HepG2 (cell line): ENCODE results near the gene FIBP. TPM values are rescaled to one million over a fixed set of nuclear protein-coding genes. Genes with fewer than 3 reads are reported as not detected.

Experiments used
- ATAC-seq: fragments of 200-7000 bp; cut with Tn5 transposase; 3 replicates; pipeline ENCODE4 v1.9.1; 2020; ENCODE audit warnings: mild to moderate bottlenecking, moderate library complexity
- BruUV-seq: library from RNA; stranded (reverse); fragments of 400-500 nt; replicated peaks from 2 replicates; lab custom pipeline; 2021; lab: Mats Ljungman, UMichigan
- CTCF ChIA-PET: fragments of 300-600 bp; formaldehyde crosslinking; extraction: SDS; loops from one replicate; lab custom pipeline; 2021; ENCODE audit warnings: low total read pairs, inconsistent platforms, low intra/inter-chr PET ratio; lab: Yijun Ruan, JAX
- POLR2A ChIA-PET: fragments of 350-600 bp; sonication (Branson Sonifier 250); formaldehyde crosslinking; loops from one replicate; lab custom pipeline; 2020; ENCODE audit warnings: antibody characterized with exemption, inconsistent platforms; lab: Yijun Ruan, JAX
- DNase-seq: peaks from one replicate; pipeline ENCODE4 v3.0.0-alpha.2; 2015; ENCODE audit warnings: low spot score
- FAIRE-seq: peaks from 3 replicates; lab custom pipeline; 2011; peaks lifted over from hg19 to GRCh38; lab: Jason Lieb, UNC
- H2AFZ ChIP-seq: one replicate; pipeline ENCODE4 v1.6.1; 2011; ENCODE audit warnings: low read length, inconsistent platforms
- H3K27ac ChIP-seq: fragments of 300-600 bp; 3 replicates; pipeline ENCODE4 v1.8.0; 2011; ENCODE audit warnings: mixed run types, mild to moderate bottlenecking, mixed read lengths, low read length, inconsistent platforms; ENCODE audit not compliant: insufficient read depth; ENCODE audit errors: extremely low read length
- H3K27me3 ChIP-seq, 2 experiments: fragments of 200-600 bp in 1 of 2; 2 replicates in 1 of 2; 3 replicates in 1 of 2; pipeline versions ENCODE4 v1.6.0 to v1.8.0; 2011; ENCODE audit warnings: low read length in 2 of 2, mild to moderate bottlenecking in 2 of 2, moderate library complexity in 2 of 2, inconsistent platforms in 1 of 2; ENCODE audit not compliant: insufficient read depth in 2 of 2, control insufficient read depth in 1 of 2
- H3K36me3 ChIP-seq, 2 experiments: fragments of 200-600 bp in 1 of 2; replicated peaks in 1 of 2; 2 replicates in 1 of 2; 3 replicates in 1 of 2; pipeline versions ENCODE4 v1.5.1 to v1.8.0; 2011; ENCODE audit warnings: low read length in 2 of 2, inconsistent platforms in 1 of 2; ENCODE audit not compliant: insufficient read depth in 2 of 2, control insufficient read depth in 1 of 2
- H3K4me1 ChIP-seq: 2 replicates; pipeline ENCODE4 v1.5.1; 2012; ENCODE audit warnings: low read length, inconsistent platforms; ENCODE audit not compliant: insufficient read depth
- H3K4me2 ChIP-seq: 2 replicates; pipeline ENCODE4 v1.6.0; 2011; ENCODE audit warnings: low read depth, low read length, inconsistent platforms
- H3K4me3 ChIP-seq, 3 experiments: fragments of 200-600 bp in 1 of 3; sonication (generic), shearing (Covaris generic) in 1 of 3; replicated peaks in 1 of 3; 2 replicates each; pipeline ENCODE4 v1.5.1; 2011 to 2016; ENCODE audit warnings: low read length in 3 of 3, inconsistent platforms in 2 of 3, low read depth in 2 of 3, mild to moderate bottlenecking in 2 of 3, control low read depth in 1 of 3, mixed read lengths in 1 of 3; ENCODE audit not compliant: insufficient read depth in 1 of 3
- H3K79me2 ChIP-seq: one replicate; pipeline ENCODE4 v1.6.1; 2011; ENCODE audit warnings: low read length, inconsistent platforms; ENCODE audit not compliant: insufficient read depth
- H3K9ac ChIP-seq: 2 replicates; pipeline ENCODE4 v1.6.0; 2011; ENCODE audit warnings: mild to moderate bottlenecking, low read depth, low read length, inconsistent platforms; ENCODE audit not compliant: insufficient read depth
- H3K9me3 ChIP-seq: 2 replicates; pipeline ENCODE4 v1.5.1; 2012; ENCODE audit warnings: mild to moderate bottlenecking, low read length
- H4K20me1 ChIP-seq: 2 replicates; pipeline ENCODE4 v1.6.0; 2011; ENCODE audit warnings: inconsistent platforms, mild to moderate bottlenecking, low read length, moderate library complexity; ENCODE audit not compliant: insufficient read depth
- HNF1B ChIP-seq: sonication (generic); formaldehyde crosslinking; IDR thresholded peaks from 2 replicates; pipeline ENCODE4 v1.5.1; 2020; ENCODE audit warnings: mild to moderate bottlenecking, moderate library complexity, missing genetic modification reagents
- MEF2D ChIP-seq: sonication (generic); formaldehyde crosslinking; IDR thresholded peaks from 2 replicates; pipeline ENCODE4 v1.5.1; 2020; ENCODE audit warnings: mild to moderate bottlenecking, missing genetic modification reagents
- MLLT10 ChIP-seq: sonication (generic); formaldehyde crosslinking; IDR thresholded peaks from 2 replicates; pipeline ENCODE4 v1.4.0; 2020; ENCODE audit warnings: missing genetic modification reagents
- SETDB1 ChIP-seq: sonication (generic); formaldehyde crosslinking; IDR thresholded peaks from 2 replicates; pipeline ENCODE4 v1.5.1; 2020; ENCODE audit warnings: missing genetic modification reagents, mild to moderate bottlenecking, borderline replicate concordance
- TGIF2 ChIP-seq: IDR thresholded peaks from 2 replicates; pipeline ENCODE4 v1.6.1; 2016; ENCODE audit warnings: control low read depth, missing compliant biosample characterization
- ZNF253 ChIP-seq: sonication (generic); formaldehyde crosslinking; IDR thresholded peaks from 2 replicates; pipeline ENCODE4 v1.8.0; 2022; ENCODE audit warnings: mild to moderate bottlenecking, missing genetic modification reagents, borderline replicate concordance
- ZNF263 ChIP-seq: sonication (generic); formaldehyde crosslinking; IDR thresholded peaks from 2 replicates; pipeline ENCODE4 v1.4.0; 2020; ENCODE audit warnings: missing genetic modification reagents
- ZSCAN9 ChIP-seq: IDR thresholded peaks from 2 replicates; pipeline ENCODE4 v1.6.1; 2016; ENCODE audit warnings: borderline replicate concordance
- WGBS: methylation state at CpG from one replicate; pipeline ENCODE4 v1.1.6; 2017; ENCODE audit warnings: low lambda C conversion rate; 5-methylcytosine and 5-hydroxymethylcytosine counted together
- in situ Hi-C: cut with HindIII; loops from 2 replicates; pipeline ENCODE4 v1.10.0; 2017; ENCODE audit warnings: low pct_unique_long_range_greater_than_20kb; ENCODE audit not compliant: extremely low pct_ligation_motif_present
- intact Hi-C: fragments of 100-400 bp; cut with micrococcal nuclease; formaldehyde crosslinking; loops from one replicate; pipeline ENCODE4 v1.10.0; 2022; ENCODE audit not compliant: unreplicated experiment
- polyA plus RNA-seq, 8 experiments: library from polyadenylated mRNA; depleted of rRNA in 3 of 8; stranded (reverse) in 7 of 8; unstranded in 1 of 8; fragments of >200 nt; fragmentation: Illumina TruSeq in 4 of 8; extraction: Trizol in 4 of 8; gene quantifications; 2 replicates each; pipeline versions ENCODE4 v1.2.1 to v1.2.3, GENCODE V29; 2011 to 2016; ENCODE audit warnings: low read depth in 4 of 8, missing spikeins in 1 of 8, mixed read lengths in 1 of 8; ENCODE audit not compliant: insufficient read depth in 1 of 8
- total RNA-seq, 5 experiments: library from RNA; depleted of rRNA; stranded (reverse); fragments of >200 nt; fragmentation: Illumina TruSeq; extraction: Trizol; gene quantifications; 2 replicates each; pipeline ENCODE4 v1.2.3, GENCODE V29; 2016; ENCODE audit warnings: low read depth in 1 of 5
- TF ChIP-seq, protein P1 (sequence below): sonication (generic); formaldehyde crosslinking; IDR thresholded peaks from 2 replicates; pipeline ENCODE4 v1.4.0; 2020; ENCODE audit warnings: missing genetic modification reagents; ENCODE audit errors: not compliant biosample characterization
- TF ChIP-seq, protein P2 (sequence below): sonication (generic); formaldehyde crosslinking; IDR thresholded peaks from 2 replicates; pipeline ENCODE4 v1.4.0; 2020; ENCODE audit warnings: mild to moderate bottlenecking, missing genetic modification reagents
- TF ChIP-seq, protein P3 (sequence below): sonication (generic); formaldehyde crosslinking; IDR thresholded peaks from 2 replicates; pipeline ENCODE4 v1.4.0; 2020; ENCODE audit warnings: low read depth, mild to moderate bottlenecking, missing genetic modification reagents

FIBP gene
- total and polyA plus RNA-seq, 2 of the 13 experiments (the other 11 are each of a cell fraction or from before 2014, with no cell fraction given), result 42.9 to 62.1 TPM

GRCh38 chr11:65921033-65921555, 32.8 kb upstream of the FIBP start (continued):
- TF ChIP-seq, protein P1, sequence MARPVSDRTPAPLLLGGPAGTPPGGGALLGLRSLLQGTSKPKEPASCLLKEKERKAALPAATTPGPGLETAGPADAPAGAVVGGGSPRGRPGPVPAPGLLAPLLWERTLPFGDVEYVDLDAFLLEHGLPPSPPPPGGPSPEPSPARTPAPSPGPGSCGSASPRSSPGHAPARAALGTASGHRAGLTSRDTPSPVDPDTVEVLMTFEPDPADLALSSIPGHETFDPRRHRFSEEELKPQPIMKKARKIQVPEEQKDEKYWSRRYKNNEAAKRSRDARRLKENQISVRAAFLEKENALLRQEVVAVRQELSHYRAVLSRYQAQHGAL (CRISPR knock-in tag), result no peak
- TF ChIP-seq SETDB1 (CRISPR knock-in tag) (no peak), MLLT10 (CRISPR knock-in tag) (no peak), ZSCAN9 (CRISPR knock-in tag) (no peak)

DNA sequence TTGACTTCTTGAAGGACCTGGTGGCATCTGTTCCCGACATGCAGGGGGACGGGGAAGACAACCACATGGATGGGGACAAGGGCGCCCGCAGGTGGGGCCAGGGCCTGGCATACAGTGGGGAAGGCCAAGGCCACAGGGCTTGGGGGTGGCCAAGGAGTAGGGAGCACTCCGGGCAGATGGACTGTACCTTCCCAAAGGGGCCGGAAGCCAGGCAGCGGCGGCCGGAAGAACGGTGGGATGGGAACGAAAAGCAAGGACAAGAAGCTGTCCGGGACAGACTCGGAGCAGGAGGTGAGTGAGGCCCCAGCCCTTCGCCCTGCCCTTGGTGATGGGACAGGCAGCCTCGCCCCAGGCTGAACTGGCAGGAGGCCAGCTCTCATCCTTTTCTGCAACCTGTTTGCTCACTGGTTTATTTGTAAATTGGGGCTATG, 32.1 kb upstream of the FIBP start:
- ChIA-PET CTCF (no interaction called here), POLR2A (interaction anchor here (1.4 kb wide), 1 partner anchor 30 kb away, joined by 4 read pairs; the partner anchor contains the start of gene CCDC85B)
- Histone ChIP-seq H3K4me3 (peak overlapping the region; percentile 76 to 80 (median 79)), H3K27me3 (no peaks in the 10 kb centered on the region), H3K9ac (peak overlapping the region; percentile 68), H3K27ac (no peak overlapping the region), H3K36me3 (no peaks in the 10 kb centered on the region; a peak in 1 of 5 replicates), H3K9me3 (no peaks in the 10 kb centered on the region), H3K79me2 (peaks cover 11% of the 10 kb centered on the region), H3K4me1 (peaks cover 40% of the 10 kb centered on the region), H4K20me1 (no peaks in the 10 kb centered on the region), H2AFZ (no peak overlapping the region), H3K4me2 (peak overlapping the region; percentile 93)
- DNase-seq, result no peak
- ATAC-seq, result no peak
- TF ChIP-seq ZNF253 (CRISPR knock-in tag), result 0 out of 2 replicates have a peak, but pooled peaks have one; percentile 69
- TF ChIP-seq MEF2D (CRISPR knock-in tag), result no peak
- TF ChIP-seq ZNF263, result 0 out of 2 replicates have a peak, but pooled peaks have one; percentile 12
- no peak for TF ChIP-seq TGIF2 (CRISPR knock-in tag)
- TF ChIP-seq, protein P2, sequence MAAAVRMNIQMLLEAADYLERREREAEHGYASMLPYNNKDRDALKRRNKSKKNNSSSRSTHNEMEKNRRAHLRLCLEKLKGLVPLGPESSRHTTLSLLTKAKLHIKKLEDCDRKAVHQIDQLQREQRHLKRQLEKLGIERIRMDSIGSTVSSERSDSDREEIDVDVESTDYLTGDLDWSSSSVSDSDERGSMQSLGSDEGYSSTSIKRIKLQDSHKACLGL (CRISPR knock-in tag), result no peak
- TF ChIP-seq HNF1B (CRISPR knock-in tag), result 0 out of 2 replicates have a peak, but pooled peaks have one; percentile 10
- TF ChIP-seq, protein P3, sequence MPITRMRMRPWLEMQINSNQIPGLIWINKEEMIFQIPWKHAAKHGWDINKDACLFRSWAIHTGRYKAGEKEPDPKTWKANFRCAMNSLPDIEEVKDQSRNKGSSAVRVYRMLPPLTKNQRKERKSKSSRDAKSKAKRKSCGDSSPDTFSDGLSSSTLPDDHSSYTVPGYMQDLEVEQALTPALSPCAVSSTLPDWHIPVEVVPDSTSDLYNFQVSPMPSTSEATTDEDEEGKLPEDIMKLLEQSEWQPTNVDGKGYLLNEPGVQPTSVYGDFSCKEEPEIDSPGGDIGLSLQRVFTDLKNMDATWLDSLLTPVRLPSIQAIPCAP, result no peak
- intact Hi-C loops (no loop called here), in situ Hi-C loops (no loop called here)
- WGBS, result 73% methylated on average over 15 of the region's 15 CpGs
- no peak for FAIRE-seq
- BruUV-seq, result no TSS peak
